H1 (cell line): Measurements from ENCODE around the gene GLRX5. TPM values are rescaled to one million over a fixed set of nuclear protein-coding genes. Genes with fewer than 3 reads are reported as not detected.

Experiments
- CTCF ChIA-PET: fragments of 300-600 bp; sonication (Branson Sonifier 250); formaldehyde crosslinking; loops from one replicate; lab custom pipeline; 2021; ENCODE audit not compliant: partially characterized antibody; lab: Charles Lee
- POLR2A ChIA-PET: fragments of 300-600 bp; sonication (Branson Sonifier 250); formaldehyde crosslinking; loops from one replicate; lab custom pipeline; 2021; ENCODE audit warnings: inconsistent platforms; ENCODE audit not compliant: partially characterized antibody; lab: Charles Lee
- DNase-seq, 2 experiments: peaks; one replicate each; pipeline versions ENCODE4 v3.0.0 to v3.0.0-alpha.2; 2010 to 2022; ENCODE audit warnings: low spot score in 2 of 2, low read depth in 1 of 2, mixed read lengths in 1 of 2
- FAIRE-seq: peaks from 2 replicates; lab custom pipeline; 2011; peaks lifted over from hg19 to GRCh38; lab: Jason Lieb, UNC
- H2AFZ ChIP-seq: 2 replicates; pipeline ENCODE4 v1.8.1; 2012; ENCODE audit warnings: low read length, inconsistent platforms
- H2AK5ac ChIP-seq: 2 replicates; pipeline ENCODE4 v1.6.1; 2013; ENCODE audit warnings: low read depth, low read length
- H2BK120ac ChIP-seq: replicated peaks from 2 replicates; pipeline ENCODE3; 2013; ENCODE audit warnings: low read depth, low read length, inconsistent platforms
- H2BK12ac ChIP-seq: 2 replicates; pipeline ENCODE4 v1.6.1; 2013; ENCODE audit warnings: low read depth, low read length
- H2BK15ac ChIP-seq: 2 replicates; pipeline ENCODE4 v1.6.1; 2013; ENCODE audit warnings: low read length
- H2BK20ac ChIP-seq: 2 replicates; pipeline ENCODE4 v1.6.1; 2013; ENCODE audit warnings: low read length
- H2BK5ac ChIP-seq: 2 replicates; pipeline ENCODE4 v1.6.1; 2013; ENCODE audit warnings: low read depth, low read length
- H3K14ac ChIP-seq: 2 replicates; pipeline ENCODE4 v1.6.1; 2013; ENCODE audit warnings: inconsistent platforms; ENCODE audit not compliant: insufficient read length
- H3K18ac ChIP-seq: 2 replicates; pipeline ENCODE4 v1.6.1; 2013; ENCODE audit warnings: low read length; ENCODE audit errors: extremely low read depth
- H3K23ac ChIP-seq: 2 replicates; pipeline ENCODE4 v1.6.1; 2013; ENCODE audit warnings: inconsistent platforms; ENCODE audit not compliant: insufficient read length
- H3K23me2 ChIP-seq: 2 replicates; pipeline ENCODE4 v1.6.1; 2013; ENCODE audit warnings: low read depth, low read length
- H3K27ac ChIP-seq: 2 replicates; pipeline ENCODE4 v1.6.1; 2011; ENCODE audit warnings: low read depth, low read length, inconsistent platforms
- H3K27me3 ChIP-seq, 4 experiments: replicated peaks in 1 of 4; 1 replicate in 1 of 4; 2 replicates in 3 of 4; pipeline versions ENCODE4 v1.6.1 to v1.8.1; 2011 to 2013; ENCODE audit warnings: low read length in 3 of 4, mild to moderate bottlenecking in 3 of 4, inconsistent platforms in 2 of 4, mixed read lengths in 2 of 4, moderate library complexity in 1 of 4; ENCODE audit not compliant: control insufficient read depth in 3 of 4, insufficient read depth in 3 of 4; ENCODE audit errors: extremely low read depth in 1 of 4
- H3K36me3 ChIP-seq, 4 experiments: 2 replicates each; pipeline versions ENCODE4 v1.6.1 to v1.8.1; 2011 to 2013; ENCODE audit warnings: mild to moderate bottlenecking in 4 of 4, low read length in 3 of 4, moderate library complexity in 2 of 4, control low read depth in 1 of 4, inconsistent platforms in 1 of 4; ENCODE audit not compliant: insufficient read depth in 4 of 4, control insufficient read depth in 2 of 4
- H3K4ac ChIP-seq: replicated peaks from 2 replicates; pipeline ENCODE3; 2013; ENCODE audit warnings: low read length, low read depth, mixed read lengths, inconsistent platforms; ENCODE audit not compliant: insufficient read length
- H3K4me1 ChIP-seq, 4 experiments: replicated peaks in 1 of 4; 1 replicate in 1 of 4; 2 replicates in 3 of 4; pipeline versions ENCODE4 v1.6.1 to v1.8.1; 2011 to 2013; ENCODE audit warnings: low read length in 3 of 4, inconsistent platforms in 2 of 4, mixed read lengths in 1 of 4; ENCODE audit not compliant: insufficient read depth in 4 of 4, control insufficient read depth in 3 of 4
- H3K4me2 ChIP-seq, 2 experiments: 2 replicates each; pipeline versions ENCODE4 v1.6.1 to v1.8.1; 2011 to 2013; ENCODE audit warnings: low read depth in 2 of 2, low read length in 2 of 2, control low read depth in 1 of 2, inconsistent platforms in 1 of 2, mild to moderate bottlenecking in 1 of 2; ENCODE audit not compliant: insufficient read depth in 1 of 2
- H3K4me3 ChIP-seq, 4 experiments: fragments of 200-600, 300-600 bp in 1 of 4; sonication (generic), shearing (Covaris generic), sonication (Bioruptor Twin) in 1 of 4; 2 replicates each; pipeline versions ENCODE4 v1.5.1 to v1.8.1; 2011 to 2016; ENCODE audit warnings: low read length in 4 of 4, low read depth in 3 of 4, control low read depth in 2 of 4, inconsistent platforms in 2 of 4, mild to moderate bottlenecking in 2 of 4, mixed read lengths in 1 of 4, moderate library complexity in 1 of 4; ENCODE audit not compliant: insufficient read depth in 2 of 4; ENCODE audit errors: extremely low read depth in 1 of 4
- H3K56ac ChIP-seq: replicated peaks from 2 replicates; pipeline ENCODE3; 2013; ENCODE audit warnings: low read depth, mild to moderate bottlenecking, mixed read lengths, low read length, inconsistent platforms; ENCODE audit not compliant: insufficient read length
- H3K79me1 ChIP-seq: 2 replicates; pipeline ENCODE4 v1.6.1; 2013; ENCODE audit warnings: low read depth, low read length, control low read depth
- H3K79me2 ChIP-seq, 2 experiments: 2 replicates each; pipeline versions ENCODE4 v1.6.1 to v1.8.1; 2012 to 2013; ENCODE audit warnings: low read length in 2 of 2, mild to moderate bottlenecking in 2 of 2, inconsistent platforms in 1 of 2; ENCODE audit not compliant: insufficient read depth in 2 of 2, control insufficient read depth in 1 of 2
- H3K9ac ChIP-seq, 4 experiments: replicated peaks in 1 of 4; 1 replicate in 1 of 4; 2 replicates in 3 of 4; pipeline versions ENCODE4 v1.6.1 to v1.8.1; 2011 to 2013; ENCODE audit warnings: low read depth in 3 of 4, low read length in 3 of 4, control low read depth in 2 of 4, mild to moderate bottlenecking in 2 of 4, moderate library complexity in 2 of 4, inconsistent platforms in 1 of 4; ENCODE audit errors: extremely low read depth in 1 of 4
- H3K9me3 ChIP-seq, 2 experiments: 2 replicates each; pipeline versions ENCODE4 v1.6.1 to v1.8.1; 2012 to 2013; ENCODE audit warnings: mild to moderate bottlenecking in 2 of 2, moderate library complexity in 2 of 2, control low read depth in 1 of 2, inconsistent platforms in 1 of 2, low read depth in 1 of 2, low read length in 1 of 2, mixed read lengths in 1 of 2; ENCODE audit not compliant: insufficient read depth in 2 of 2
- H4K20me1 ChIP-seq, 2 experiments: replicated peaks in 1 of 2; 2 replicates each; pipeline versions ENCODE3 to v1.8.1; 2011 to 2013; ENCODE audit warnings: inconsistent platforms in 2 of 2, low read length in 2 of 2, mild to moderate bottlenecking in 1 of 2; ENCODE audit not compliant: insufficient read depth in 2 of 2, control insufficient read depth in 1 of 2
- H4K5ac ChIP-seq: 2 replicates; pipeline ENCODE4 v1.6.1; 2013; ENCODE audit warnings: low read length, low read depth, mixed read lengths, inconsistent platforms; ENCODE audit not compliant: insufficient read length
- H4K8ac ChIP-seq: 2 replicates; pipeline ENCODE4 v1.8.0; 2013; ENCODE audit warnings: mild to moderate bottlenecking, moderate library complexity, low read length, inconsistent platforms; ENCODE audit not compliant: insufficient read depth; ENCODE audit errors: extremely low read depth
- H4K91ac ChIP-seq: replicated peaks from 2 replicates; pipeline ENCODE3; 2013; ENCODE audit warnings: low read length, mixed read lengths, inconsistent platforms; ENCODE audit not compliant: insufficient read length
- EGR1 ChIP-seq: IDR thresholded peaks from 2 replicates; pipeline ENCODE4 v1.6.1; 2011; ENCODE audit warnings: low read depth, low read length, borderline replicate concordance
- EZH2 ChIP-seq: fragments of 200-600 bp; sonication (generic); IDR thresholded peaks from 2 replicates; pipeline ENCODE4 v1.7.1; 2012; ENCODE audit warnings: low read depth, mild to moderate bottlenecking, moderate library complexity, low read length, inconsistent platforms; ENCODE audit not compliant: severe bottlenecking
- FOSL1 ChIP-seq: IDR thresholded peaks from 2 replicates; pipeline ENCODE4 v1.6.1; 2011; ENCODE audit warnings: mild to moderate bottlenecking, low read depth, low read length, moderate library complexity; ENCODE audit not compliant: insufficient read depth
- HDAC6 ChIP-seq: IDR thresholded peaks from one replicate; pipeline ENCODE4 v1.7.1; 2012; ENCODE audit warnings: low read depth, mild to moderate bottlenecking, inconsistent platforms, low read length, moderate library complexity
- NANOG ChIP-seq: IDR thresholded peaks from 2 replicates; pipeline ENCODE4 v1.6.1; 2011; ENCODE audit warnings: low read length, low read depth, mild to moderate bottlenecking, inconsistent platforms; ENCODE audit not compliant: insufficient read depth, poor library complexity, severe bottlenecking
- POU5F1 ChIP-seq: IDR thresholded peaks from 2 replicates; pipeline ENCODE4 v1.6.1; 2011; ENCODE audit warnings: low read depth, mild to moderate bottlenecking, low read length, moderate library complexity
- SAP30 ChIP-seq: fragments of 300-600 bp; sonication (generic); IDR thresholded peaks from 2 replicates; pipeline ENCODE4 v1.7.1; 2012; ENCODE audit warnings: low read length, moderate library complexity, mild to moderate bottlenecking, inconsistent platforms; ENCODE audit not compliant: insufficient read depth, insufficient replicate concordance
- SIRT6 ChIP-seq: IDR thresholded peaks from one replicate; pipeline ENCODE4 v1.7.1; 2012; ENCODE audit warnings: low read length, inconsistent platforms
- TAF7 ChIP-seq: optimal IDR thresholded peaks from 2 replicates; pipeline ENCODE3; 2011; ENCODE audit warnings: low read depth, mild to moderate bottlenecking, inconsistent platforms, low read length, moderate library complexity, borderline replicate concordance
- ZNF274 ChIP-seq: IDR thresholded peaks from 2 replicates; pipeline ENCODE4 v1.7.0; 2012; ENCODE audit warnings: low read length, borderline replicate concordance; ENCODE audit errors: extremely low read depth
- WGBS, 2 experiments: shearing (Covaris generic) in 1 of 2; methylation state at CpG; one replicate each; pipeline versions ENCODE4 v1.1.6 to v1.1.7; 2013 to 2015; ENCODE audit warnings: low lambda C conversion rate in 2 of 2, mixed read lengths in 2 of 2, inconsistent platforms in 1 of 2, low coverage in 1 of 2, missing lambda C conversion rate in 1 of 2; ENCODE audit not compliant: insufficient replicate concordance in 2 of 2, insufficient coverage in 1 of 2, insufficient read length in 1 of 2; ENCODE audit errors: extremely low coverage in 1 of 2, missing lambda C conversion rate in 1 of 2; 5-methylcytosine and 5-hydroxymethylcytosine counted together
- polyA plus RNA-seq, 7 experiments: library from polyadenylated mRNA; depleted of rRNA in 3 of 7; stranded (reverse) in 5 of 7; unstranded in 2 of 7; fragments of >200 nt in 5 of 7; fragments of 200-250 nt in 2 of 7; gene quantifications; 1 replicate in 5 of 7; 2 replicates in 1 of 7; 4 replicates in 1 of 7; pipeline versions ENCODE4 v1.2.1 to v1.2.3, GENCODE V29; 2011 to 2013; ENCODE audit warnings: missing spikeins in 2 of 7, mixed read lengths in 2 of 7
- total RNA-seq: library from RNA; stranded (reverse); fragmentation: NEBNext Ultra II Directional; extraction: Animal tissue kit (Norgen Biotek cat#: 25700); gene quantifications from 2 replicates; pipeline ENCODE4 v1.2.1, GENCODE V29; 2021
- TF ChIP-seq, protein P1 (sequence below): IDR thresholded peaks from 2 replicates; pipeline ENCODE4 v1.6.1; 2012; ENCODE audit warnings: low read length, inconsistent platforms

Gene GLRX5
- total and polyA plus RNA-seq, 2 of the 8 experiments (the other 6 are each of a cell fraction or from before 2014, with no cell fraction given), result 70.1 to 88.8 TPM

GRCh38 chr14:95490727-95491451 is 44.0 kb upstream of the GLRX5 start:
- Histone ChIP-seq H3K4me2 (no peak overlapping the region), H3K9ac (no peak overlapping the region), H4K20me1 (peaks cover 0 to 3% of the 10 kb centered on the region in 2 experiments), H2BK15ac (no peak overlapping the region), H2AK5ac (no peak overlapping the region), H3K56ac (no peak overlapping the region), H2BK5ac (no peak overlapping the region), H3K18ac (no peak overlapping the region), H2BK120ac (no peak overlapping the region), H3K4ac (no peak overlapping the region), H3K27ac (no peak overlapping the region), H3K79me2 (no peaks in the 10 kb centered on the region), H2BK12ac (no peak overlapping the region), H3K79me1 (no peaks in the 10 kb centered on the region), H4K5ac (no peak overlapping the region), H3K23ac (no peak overlapping the region), H3K4me1 (no peaks in the 10 kb centered on the region), H3K23me2 (no peaks in the 10 kb centered on the region), H4K8ac (peak overlapping the region; percentile 21; the same call in 1 of the 2 replicates), H2AFZ (no peak overlapping the region), H2BK20ac (no peak overlapping the region), H3K14ac (no peak overlapping the region), H3K27me3 (no peaks in the 10 kb centered on the region), H3K4me3 (no peak overlapping the region), H4K91ac (no peak overlapping the region), H3K36me3 (no peaks in the 10 kb centered on the region), H3K9me3 (no peaks in the 10 kb centered on the region)
- DNase-seq (no peak), FAIRE-seq (no peak)
- POLR2A ChIA-PET, result no interaction called here
- 95% methylated on average over 10 of the region's 10 CpGs; no CpG with 5 or more reads in 1 of the 2 experiments for WGBS, 2 experiments
- CTCF ChIA-PET, result interaction anchor here (0.9 to 2.3 kb wide), 8 partner anchors 10 to 59 kb away, joined by 3 to 6 read pairs (median 4); no protein-coding TSS in a partner anchor
- TF ChIP-seq TAF7, result no peak
- TF ChIP-seq POU5F1, result no peak
- TF ChIP-seq SAP30, result no peak
- no peak for TF ChIP-seq EZH2
- TF ChIP-seq, protein P1, sequence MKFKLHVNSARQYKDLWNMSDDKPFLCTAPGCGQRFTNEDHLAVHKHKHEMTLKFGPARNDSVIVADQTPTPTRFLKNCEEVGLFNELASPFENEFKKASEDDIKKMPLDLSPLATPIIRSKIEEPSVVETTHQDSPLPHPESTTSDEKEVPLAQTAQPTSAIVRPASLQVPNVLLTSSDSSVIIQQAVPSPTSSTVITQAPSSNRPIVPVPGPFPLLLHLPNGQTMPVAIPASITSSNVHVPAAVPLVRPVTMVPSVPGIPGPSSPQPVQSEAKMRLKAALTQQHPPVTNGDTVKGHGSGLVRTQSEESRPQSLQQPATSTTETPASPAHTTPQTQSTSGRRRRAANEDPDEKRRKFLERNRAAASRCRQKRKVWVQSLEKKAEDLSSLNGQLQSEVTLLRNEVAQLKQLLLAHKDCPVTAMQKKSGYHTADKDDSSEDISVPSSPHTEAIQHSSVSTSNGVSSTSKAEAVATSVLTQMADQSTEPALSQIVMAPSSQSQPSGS, result no peak
- TF ChIP-seq ZNF274, result no peak
- TF ChIP-seq SIRT6, result no peak
- no peak for TF ChIP-seq EGR1
- TF ChIP-seq HDAC6, result no peak
- no peak for TF ChIP-seq NANOG
- TF ChIP-seq FOSL1, result no peak
